Endometrial microvascular endothelial cells (primary cell): ENCODE measurements around the gene DCANP1. TPM values are rescaled to one million over a fixed set of nuclear protein-coding genes. Genes with fewer than 3 reads are reported as not detected.
"Not testable (repeated sequence)": the region's sequence is repeated elsewhere in the genome, so short reads cannot be mapped to it uniquely, and the experiment has no call there.

ENCODE experiments used
- in situ Hi-C: cut with HindIII; loops from 2 replicates; pipeline ENCODE4 v1.10.0; 2017; ENCODE audit warnings: low sequenced_read_pairs, low pct_unique_long_range_greater_than_20kb; ENCODE audit errors: inconsistent ontology term
- total RNA-seq: library from RNA; depleted of rRNA; stranded (reverse); fragments of >200 nt; gene quantifications from one replicate; pipeline ENCODE4 v1.2.3, GENCODE V29; 2015; ENCODE audit errors: inconsistent ontology term

DCANP1 gene, protein sequence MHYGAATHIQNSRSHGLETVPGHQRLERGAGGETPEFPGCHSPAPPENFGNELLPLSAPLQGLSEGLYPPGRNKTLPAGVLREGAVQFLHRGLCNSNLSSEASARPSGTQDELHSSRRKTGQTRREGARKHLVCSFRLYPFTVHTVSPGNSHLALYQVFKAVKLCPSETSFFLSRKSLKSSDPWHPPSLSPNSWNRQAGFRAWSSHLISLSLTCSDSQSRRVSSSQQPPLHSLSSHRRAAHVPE
- total RNA-seq, result not detected

DNA sequence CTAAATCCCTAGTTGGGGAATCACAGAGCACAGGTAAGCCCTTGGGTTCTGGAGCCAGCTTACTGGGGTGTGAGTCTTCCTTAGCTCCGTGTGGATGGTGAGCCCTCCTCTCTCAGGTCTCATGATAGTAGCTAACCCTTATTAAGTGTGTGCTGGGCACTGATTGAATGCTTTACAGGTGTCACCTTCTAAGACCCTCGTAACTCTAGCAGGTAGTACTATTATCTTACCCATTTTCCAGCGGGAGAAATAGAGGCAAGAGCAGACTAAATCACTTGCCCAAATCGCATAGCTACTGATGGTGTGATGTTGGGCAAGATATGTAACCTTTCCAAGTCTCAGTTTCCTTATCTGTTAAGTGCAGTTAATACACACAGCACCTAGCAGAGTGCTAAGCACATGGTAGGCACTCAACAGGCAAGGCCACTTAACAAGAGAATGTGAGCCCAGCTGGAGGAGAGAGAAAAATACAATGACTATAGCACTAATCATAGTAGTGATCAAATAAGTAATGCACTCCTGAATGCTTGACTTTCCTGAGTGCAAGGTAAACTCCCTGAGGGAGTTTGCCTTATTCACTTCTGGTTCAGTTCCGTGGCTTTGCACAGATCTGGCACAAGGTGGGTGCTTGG is at the start of gene DCANP1:
Gene DCANP1 (minus strand): TSS at position 51 of the 632 bp plus-strand sequence. CDS start 240 bp downstream, outside the sequence.
- in situ Hi-C loops, result no loop called here

DNA sequence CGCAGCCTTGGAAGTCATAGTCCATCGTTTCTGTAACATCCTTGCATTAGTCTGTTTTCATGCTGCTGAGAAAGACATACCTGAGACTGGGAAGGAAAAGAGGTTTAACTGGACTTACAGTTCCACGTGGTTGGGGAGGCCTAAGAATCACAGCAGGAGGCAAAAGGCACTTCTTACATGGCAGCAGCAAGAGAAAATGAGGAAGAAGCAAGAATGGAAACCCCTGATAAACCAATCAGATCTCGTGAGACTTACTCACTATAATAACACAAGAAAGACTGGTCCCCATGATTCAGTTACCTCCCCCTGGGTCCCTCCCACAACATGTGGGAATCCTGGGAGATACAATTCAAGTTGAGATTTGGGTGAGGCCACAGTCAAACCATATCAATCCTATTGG is 48.4 kb upstream of the DCANP1 start:
- in situ Hi-C loops, result not testable (repeated sequence)

DNA sequence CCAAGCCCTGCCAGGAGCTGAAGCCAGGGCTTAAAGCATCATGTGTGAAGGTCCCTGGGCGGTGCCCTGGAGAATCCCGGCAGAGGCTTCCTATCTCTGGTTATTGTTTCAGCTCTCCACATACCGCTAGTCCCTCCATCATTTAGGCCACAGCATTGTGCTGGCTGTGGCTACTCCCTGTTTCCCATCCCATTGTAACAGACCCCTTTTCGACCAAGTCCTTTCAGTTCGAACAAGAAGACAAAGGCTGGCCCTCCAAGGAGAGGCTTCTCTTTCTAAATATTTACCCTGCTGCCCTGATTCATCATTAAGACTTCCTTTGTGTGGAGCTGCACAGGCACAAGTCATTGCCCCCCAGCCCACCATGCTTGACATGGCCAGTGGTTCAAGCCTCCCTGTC is 47.0 kb upstream of the DCANP1 start:
- in situ Hi-C loops, result no loop called here

DNA sequence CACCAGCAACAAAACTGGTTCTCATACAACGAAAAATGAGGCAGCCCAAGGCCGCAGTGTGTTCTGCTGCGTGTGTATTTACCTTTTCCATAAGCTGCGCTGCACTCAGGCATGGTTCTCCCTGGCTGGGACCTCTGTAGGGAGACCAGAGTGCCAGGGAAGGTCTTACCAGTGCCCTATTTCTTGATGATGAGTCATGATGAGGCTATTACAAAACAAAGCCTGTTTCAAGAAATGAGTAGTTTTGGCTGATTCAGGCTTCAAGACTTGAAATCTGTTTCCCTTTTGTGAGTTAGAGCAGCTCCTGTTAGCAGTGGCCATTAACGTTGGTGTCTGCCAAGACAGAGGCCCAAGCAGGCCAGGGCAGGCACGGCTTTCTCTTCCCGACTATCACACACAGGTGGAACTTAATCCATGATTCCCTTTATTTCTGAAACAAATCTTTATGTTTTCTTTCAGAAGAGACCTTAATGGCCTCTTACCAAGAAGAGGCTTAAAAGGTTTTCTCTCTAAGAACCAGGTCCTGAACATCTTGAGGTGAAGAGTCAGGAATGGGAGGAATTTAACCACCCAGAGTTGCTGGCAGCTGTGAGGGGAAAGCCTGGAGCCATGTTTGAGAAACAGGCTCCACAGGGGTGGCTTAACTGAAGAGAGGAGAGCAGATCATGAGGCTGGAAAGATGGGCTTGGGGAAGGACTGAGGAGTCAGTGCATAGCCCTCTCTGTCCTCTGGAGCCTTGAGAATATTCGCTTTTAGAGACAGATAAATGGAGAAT is 46.4 kb upstream of the DCANP1 start:
- in situ Hi-C loops, result no loop called here

DNA sequence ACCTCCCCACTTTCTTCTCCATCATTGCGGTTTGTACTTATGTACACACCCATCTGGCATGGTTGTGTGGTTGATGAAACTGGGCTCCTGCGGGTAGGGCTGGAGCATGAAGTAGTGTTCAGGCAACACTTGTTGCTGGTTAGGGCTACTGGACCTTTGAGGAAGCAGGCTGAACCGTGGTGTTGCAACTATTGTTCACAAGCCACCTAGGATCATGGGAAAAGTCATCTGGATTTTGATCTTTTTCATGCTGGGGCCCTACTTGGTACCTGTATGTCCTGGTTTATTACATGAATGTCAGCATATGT is 45.1 kb upstream of the DCANP1 start:
- in situ Hi-C loops, result no loop called here

DNA sequence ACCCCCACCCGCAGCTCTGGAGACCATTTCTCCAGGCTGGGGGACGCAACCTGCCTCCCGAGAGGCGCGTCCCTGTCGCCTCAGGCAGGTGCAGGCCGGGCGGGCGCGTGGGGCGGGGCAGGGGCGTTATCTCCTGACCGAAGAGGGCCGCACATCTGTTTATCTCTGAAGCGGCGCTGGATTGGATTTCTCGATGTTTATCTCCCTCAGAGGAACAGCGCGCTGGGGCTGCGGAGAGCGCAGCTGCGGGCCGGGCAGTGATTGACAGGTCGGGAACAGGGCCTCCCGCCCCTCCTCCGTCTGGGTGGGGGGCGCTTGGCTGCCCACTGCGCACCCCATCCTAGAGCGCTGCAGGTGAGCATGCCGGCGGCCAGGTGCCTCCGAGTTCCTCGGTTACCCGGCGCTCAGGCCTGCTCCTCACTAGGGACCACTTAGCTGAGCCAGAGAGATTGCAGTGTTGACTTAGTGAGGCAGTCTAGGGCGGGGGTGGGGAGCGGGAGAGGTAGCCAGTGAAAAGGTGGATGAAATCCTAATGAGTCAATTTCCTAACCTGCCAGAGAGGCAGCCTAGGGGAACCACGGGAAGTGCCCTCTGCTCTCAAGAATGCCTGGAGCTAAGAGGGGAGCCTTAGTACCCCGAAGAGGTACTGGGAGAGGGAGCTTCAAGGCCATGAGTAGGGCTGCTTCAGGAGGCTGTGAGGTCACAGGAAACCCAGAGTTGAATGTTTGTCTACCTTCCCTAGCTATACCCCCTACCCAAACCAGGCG is 44.6 kb upstream of the DCANP1 start:
- in situ Hi-C loops, result no loop called here

DNA sequence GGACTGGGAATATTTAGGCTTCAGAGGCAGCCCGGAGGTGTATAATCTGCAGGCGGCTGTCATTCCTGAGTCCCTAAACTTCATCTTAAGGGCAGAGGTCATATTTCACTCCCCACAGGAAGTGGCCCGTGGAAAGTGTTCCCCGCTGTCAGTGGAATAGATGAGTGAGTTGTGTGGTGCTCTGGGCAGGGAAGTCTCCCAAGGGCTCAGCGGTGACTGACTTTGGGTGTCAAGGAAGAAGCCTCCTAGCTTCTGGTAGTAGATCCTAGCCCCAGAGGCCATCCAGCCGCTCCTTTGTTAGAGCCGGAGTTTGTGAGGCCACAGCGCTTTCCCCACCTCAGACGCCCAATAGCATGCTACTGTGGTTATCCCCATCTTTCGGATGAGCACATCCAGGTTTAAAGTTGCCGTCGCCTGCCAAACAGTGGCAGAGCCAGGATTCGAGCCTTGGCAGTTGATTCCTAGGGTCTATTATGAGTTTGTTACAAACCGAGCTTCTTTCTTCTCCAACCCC is 43.9 kb upstream of the DCANP1 start:
- in situ Hi-C loops, result no loop called here

DNA sequence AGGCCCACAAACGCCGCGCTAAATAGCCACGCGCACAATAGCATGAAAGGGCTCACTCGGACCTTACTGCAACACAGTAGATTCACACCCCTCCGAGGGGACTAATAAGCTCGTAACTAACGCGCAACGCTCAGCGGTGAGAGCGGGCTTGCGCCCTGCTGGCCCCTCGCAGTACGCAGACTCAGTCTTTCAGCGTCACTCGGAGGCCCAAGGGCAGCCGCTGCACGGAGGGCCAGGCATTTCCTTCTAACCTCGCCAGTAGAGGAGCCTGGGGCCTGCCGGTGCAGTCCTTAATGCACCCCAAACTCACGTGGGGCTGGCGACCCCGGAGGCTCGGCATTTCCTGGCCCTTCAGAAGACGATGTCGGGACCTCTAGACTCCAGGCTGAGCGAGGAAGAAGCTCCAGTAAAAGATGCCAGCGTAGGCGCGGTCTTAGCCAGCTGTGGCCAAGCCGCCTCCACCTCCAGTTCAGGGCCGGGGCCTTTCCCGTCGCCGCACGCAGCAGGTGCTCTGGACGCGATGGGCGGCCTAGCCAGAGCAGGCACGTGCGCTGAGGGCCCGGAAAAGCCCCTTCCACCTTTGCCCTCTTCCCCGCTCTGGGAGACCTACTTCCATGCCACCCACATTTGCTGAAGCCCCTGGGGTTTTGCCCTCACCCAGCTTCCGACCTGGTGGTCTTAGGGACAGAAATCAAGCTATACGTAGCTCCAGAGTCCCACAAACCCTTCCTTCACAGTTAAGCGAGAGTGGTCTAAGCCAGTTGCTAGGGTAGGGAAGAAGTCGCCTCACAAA is 43.3 kb upstream of the DCANP1 start:
- in situ Hi-C loops, result no loop called here

DNA sequence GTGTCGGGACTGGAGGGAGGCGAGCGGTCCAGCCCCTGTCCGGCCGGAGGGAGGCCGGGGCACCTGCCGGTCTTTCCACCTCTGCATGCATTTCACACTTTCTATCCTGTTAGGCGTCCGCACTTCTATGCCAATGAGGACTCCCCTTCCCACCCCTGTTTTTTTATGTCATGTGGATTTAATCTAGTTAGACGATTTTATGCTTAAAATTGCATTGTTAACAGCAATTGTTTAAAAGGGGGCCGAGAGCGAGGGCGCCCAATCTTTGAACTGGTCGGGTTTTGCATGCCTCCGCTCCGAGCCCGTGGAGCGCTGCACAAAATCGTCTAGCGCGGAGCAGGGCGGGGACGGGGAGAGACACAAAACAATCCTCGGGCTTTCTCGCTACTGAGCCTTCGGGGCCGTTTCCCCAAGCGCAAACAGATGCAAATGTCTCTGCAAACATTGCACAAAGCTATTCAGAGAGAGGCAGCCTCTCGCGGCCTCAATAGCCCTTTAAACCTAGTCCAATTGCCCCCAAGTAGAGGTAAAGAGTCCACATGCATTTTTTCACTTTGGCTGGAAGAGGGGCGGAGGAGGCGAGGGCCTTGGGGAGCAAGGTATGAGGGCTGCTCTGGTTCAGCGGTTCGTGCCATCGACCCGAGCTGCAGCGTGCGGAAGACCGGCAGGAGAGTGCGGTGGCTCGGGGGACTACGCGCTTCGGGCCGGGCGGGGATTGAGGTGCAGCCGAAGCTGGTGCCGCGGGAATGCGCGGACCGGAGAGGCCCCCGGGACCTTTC is 42.5 kb upstream of the DCANP1 start:
- in situ Hi-C loops, result no loop called here

DNA sequence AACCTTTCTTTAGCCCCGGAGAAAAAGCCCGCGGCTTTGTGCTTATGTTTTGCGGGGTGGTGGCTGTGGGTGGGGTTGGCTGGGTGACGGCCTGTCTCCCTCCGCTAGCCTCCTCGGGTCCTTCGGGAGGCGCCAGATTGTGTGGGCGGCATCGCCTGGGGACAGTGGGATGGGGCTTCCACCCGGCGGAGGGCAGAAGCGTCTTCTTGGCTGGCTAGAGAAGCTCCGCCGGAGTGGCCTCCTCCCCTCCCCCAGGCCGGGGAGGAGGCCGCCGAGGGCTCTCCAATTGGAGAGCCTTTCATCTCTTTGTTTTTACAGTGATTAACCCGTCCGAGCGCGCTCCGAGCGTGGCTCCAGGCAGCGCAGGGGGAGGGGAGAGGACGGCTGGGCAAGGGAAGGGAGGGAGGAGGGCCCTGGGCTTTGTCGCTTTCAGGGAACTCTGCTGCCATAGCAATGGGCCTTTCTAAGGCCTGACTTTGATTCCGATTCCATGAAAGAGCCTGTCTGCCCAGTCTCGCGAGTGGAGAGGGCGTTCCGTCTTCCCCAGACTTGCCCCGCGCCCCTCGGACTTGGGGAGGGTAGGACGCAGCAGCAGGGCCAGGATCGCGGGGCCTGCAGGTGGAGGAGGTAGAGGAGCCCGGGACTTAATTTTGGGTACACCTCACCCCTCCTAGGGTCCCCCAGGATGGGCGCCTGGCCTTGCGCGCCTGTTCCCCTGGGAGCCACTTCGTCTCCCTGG is 41.7 kb upstream of the DCANP1 start:
- in situ Hi-C loops, result no loop called here

DNA sequence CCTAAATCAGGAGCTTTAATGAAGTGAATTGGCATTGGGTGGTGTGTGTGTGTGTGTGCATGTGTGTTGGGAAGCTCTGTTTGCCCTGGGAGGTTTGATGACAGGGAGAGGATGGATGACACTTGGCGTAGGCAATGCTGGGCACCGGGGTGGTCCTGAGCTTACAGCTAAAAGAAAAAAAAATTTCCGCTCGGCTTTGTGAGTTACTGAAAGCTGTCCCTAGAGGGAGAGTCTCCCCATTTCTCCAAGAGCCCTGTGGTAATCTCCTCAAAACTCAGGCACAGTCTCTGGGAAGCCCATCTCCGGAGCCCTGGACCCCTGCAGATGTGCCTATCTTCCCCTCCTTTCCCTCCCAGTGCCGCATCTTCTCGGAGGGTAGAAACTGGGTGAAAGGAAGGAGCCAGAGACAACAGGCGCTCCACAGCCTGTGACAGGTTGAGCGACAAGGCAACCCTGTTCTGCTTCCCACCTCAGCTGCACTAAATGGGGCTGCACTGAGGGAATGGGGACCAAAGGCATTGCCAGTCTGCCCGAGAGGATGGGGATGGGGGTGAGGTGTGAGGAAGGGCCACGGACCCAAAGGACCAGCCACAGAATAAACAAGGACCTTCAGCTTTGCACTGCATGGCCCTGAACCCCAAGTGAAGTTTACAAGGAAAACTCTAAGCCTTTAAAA is 40.8 kb upstream of the DCANP1 start:
- in situ Hi-C loops, result no loop called here

DNA sequence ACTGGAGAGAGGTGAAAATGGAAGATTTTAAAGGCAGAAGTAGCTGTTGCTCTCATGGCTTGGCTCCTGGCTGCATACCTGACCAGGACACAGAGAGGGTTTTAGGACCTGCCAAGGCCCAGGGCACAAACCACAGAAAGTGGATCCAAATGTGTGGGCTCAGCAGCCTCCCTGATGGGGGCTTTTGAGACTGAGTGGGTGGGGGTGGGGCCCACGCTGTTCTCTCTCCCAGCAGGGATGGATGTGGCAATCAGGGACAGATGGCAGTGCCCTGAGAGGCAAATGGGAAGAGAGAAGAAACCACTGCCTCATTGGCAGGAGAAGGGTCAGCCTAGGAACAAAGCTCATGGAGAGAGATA is 39.9 kb upstream of the DCANP1 start:
- in situ Hi-C loops, result no loop called here

DNA sequence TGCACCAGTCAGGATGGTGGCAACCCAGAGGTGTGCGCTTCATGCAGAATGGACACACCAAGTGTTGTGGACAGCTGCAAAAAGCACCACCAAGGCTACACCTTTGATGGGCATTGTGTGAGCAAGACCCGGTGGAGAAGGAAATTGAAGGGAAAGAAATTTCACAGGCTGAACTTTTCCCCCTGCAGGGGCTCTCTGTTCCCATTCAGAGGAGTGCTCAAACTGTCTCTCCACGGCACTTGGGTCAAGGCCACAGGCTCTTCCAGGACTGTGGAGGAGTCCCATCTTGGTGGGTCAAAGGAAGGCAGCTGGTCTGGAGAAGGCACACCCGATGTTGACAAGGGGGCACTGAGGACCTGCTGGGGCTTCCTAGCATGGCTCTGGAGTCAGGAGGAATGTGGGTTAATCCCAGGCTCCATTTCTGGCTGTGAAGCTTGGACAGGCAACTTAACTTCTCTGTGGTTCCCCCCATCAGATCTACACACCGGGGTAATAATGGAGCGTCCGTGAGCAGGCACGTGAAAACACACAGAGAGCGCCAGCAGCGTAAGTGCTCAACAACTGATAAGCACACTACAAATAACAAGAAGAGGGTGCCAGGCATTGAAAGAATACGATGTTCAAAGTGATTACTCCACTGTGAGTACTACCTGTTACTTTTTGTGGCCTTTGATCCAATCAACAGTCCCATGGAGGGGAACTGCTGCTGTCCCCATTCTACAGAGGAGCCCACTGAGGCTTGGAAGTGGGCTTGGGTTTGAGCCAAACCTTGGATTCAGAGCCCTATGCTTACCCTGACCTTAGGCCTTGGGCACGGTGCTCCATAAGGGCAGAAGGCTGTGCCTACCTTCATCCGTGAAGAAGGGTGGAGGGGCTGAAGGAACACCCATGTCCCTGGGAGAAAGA is 39.2 kb upstream of the DCANP1 start:
- in situ Hi-C loops, result no loop called here

DNA sequence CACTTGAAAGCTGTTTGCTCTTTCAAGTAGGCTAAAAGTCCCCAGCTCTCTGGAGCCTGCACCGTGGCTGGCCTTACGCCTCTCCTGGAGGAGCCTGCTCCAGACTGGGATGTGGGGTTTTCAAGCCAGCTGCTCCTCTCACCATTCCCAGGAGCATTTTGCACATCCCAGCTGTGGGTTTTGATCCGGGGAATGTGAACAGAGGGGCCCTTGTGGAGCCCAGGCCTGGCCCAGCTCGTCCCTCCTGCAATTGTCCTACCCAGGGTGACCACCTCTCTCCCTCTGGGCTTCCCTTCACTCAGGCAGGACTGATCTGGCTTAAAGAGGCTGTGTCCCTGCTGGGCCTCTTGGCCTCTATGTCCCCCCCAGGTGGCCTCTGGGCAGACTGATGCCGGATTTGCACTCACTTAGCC is 37.5 kb upstream of the DCANP1 start:
- in situ Hi-C loops, result no loop called here

DNA sequence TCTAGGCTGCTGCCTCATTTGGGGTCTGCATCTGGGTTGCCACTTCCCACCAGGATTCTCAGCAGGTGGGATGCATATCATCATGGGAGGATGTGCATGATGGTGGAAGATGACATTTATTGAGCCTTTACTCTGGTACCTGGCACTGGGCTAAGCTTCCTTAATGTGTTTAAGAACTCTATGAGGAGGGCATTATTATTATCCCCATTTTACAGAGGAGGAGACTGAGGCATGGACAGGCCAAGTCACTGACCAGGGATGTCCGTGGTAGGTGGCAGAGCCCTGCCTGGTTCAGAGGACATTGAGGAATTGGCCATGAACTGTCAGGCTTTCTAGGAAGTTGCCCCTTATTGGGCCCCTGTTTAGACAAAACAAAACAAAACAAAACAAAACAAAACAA is 36.1 kb upstream of the DCANP1 start:
- in situ Hi-C loops, result no loop called here

DNA sequence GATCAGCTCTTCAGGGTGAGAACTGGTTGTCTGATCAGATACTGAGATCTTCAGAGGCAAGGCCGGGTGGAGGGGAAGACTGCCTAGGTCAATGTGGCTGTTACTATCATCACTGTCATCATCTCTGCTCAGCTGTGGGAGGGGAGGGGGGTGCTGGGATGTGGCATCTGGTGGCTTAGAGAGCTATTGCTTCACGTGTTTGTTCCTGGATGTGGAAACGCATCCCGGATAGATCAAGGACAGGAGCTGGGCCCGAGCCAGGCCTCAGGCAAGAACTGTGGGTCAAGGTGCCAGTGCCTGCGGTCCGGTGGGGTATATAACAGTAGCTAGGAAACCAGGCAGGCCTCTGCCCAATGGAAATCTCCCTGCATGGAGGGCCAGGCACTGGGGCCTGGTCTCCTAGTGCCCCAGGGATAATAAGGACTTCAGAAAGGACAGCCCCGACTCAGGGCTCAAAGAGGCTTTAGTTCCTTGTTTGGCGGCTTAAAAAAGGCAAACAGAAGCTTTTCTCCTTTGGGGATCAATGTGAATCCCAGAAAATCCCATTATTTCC is 35.3 kb upstream of the DCANP1 start:
- in situ Hi-C loops, result no loop called here
